DND-41 (cell line): ENCODE results near the gene CSNK2B.

ENCODE experiments used
- ATAC-seq: fragments of 200-7000 bp; cut with Tn5 transposase; 3 replicates; pipeline ENCODE4 v1.9.1; 2021; ENCODE audit warnings: low read depth; ENCODE audit not compliant: insufficient read depth
- DNase-seq: peaks from one replicate; pipeline ENCODE4 v3.0.0-alpha.2; 2020
- H2AFZ ChIP-seq: 2 replicates; pipeline ENCODE4 v1.6.0; 2012; ENCODE audit warnings: low read depth, low read length
- H3K27ac ChIP-seq: 2 replicates; pipeline ENCODE4 v1.5.1; 2012; ENCODE audit warnings: low read length, inconsistent platforms
- H3K27me3 ChIP-seq: fragments of 200-600 bp; sonication (generic); 2 replicates; pipeline ENCODE4 v1.6.0; 2012; ENCODE audit warnings: low read length, mild to moderate bottlenecking, inconsistent platforms; ENCODE audit not compliant: insufficient read depth, poor library complexity
- H3K36me3 ChIP-seq: 2 replicates; pipeline ENCODE4 v1.5.1; 2012; ENCODE audit warnings: low read length, inconsistent platforms; ENCODE audit not compliant: insufficient read depth
- H3K4me1 ChIP-seq: 2 replicates; pipeline ENCODE4 v1.5.1; 2012; ENCODE audit warnings: mild to moderate bottlenecking, low read length; ENCODE audit not compliant: insufficient read depth
- H3K4me2 ChIP-seq: 2 replicates; pipeline ENCODE4 v1.6.0; 2012; ENCODE audit warnings: mild to moderate bottlenecking, moderate library complexity, low read length, inconsistent platforms; ENCODE audit not compliant: insufficient read depth
- H3K4me3 ChIP-seq, 2 experiments: fragments of 200-600 bp in 1 of 2; shearing (Covaris generic) in 1 of 2; 2 replicates each; pipeline ENCODE4 v1.5.1; 2012 to 2016; ENCODE audit warnings: inconsistent platforms in 2 of 2, low read length in 2 of 2, mild to moderate bottlenecking in 2 of 2, low read depth in 1 of 2, moderate library complexity in 1 of 2
- H3K79me2 ChIP-seq: 2 replicates; pipeline ENCODE4 v1.6.0; 2012; ENCODE audit warnings: low read length, inconsistent platforms; ENCODE audit not compliant: insufficient read depth
- H3K9ac ChIP-seq: 2 replicates; pipeline ENCODE4 v1.6.0; 2012; ENCODE audit warnings: low read depth, mild to moderate bottlenecking, inconsistent platforms, low read length, moderate library complexity
- H3K9me3 ChIP-seq: 2 replicates; pipeline ENCODE4 v1.5.1; 2012; ENCODE audit warnings: low read length, moderate library complexity, mild to moderate bottlenecking, inconsistent platforms; ENCODE audit not compliant: insufficient read depth, severe bottlenecking
- H4K20me1 ChIP-seq: 2 replicates; pipeline ENCODE4 v1.6.0; 2012; ENCODE audit warnings: low read length; ENCODE audit not compliant: insufficient read depth
- EZH2 ChIP-seq: IDR thresholded peaks from 3 replicates; pipeline ENCODE4 v1.6.1; 2012; ENCODE audit warnings: borderline replicate concordance, low read depth, mild to moderate bottlenecking, moderate library complexity, low read length, inconsistent platforms; ENCODE audit not compliant: severe bottlenecking
- TF ChIP-seq, protein P1 (sequence below): IDR thresholded peaks from 2 replicates; pipeline ENCODE4 v1.5.1; 2012; ENCODE audit warnings: borderline replicate concordance, low read length, moderate library complexity, mild to moderate bottlenecking; ENCODE audit not compliant: poor library complexity, severe bottlenecking; ENCODE audit errors: extremely low read depth

Gene CSNK2B

DNA sequence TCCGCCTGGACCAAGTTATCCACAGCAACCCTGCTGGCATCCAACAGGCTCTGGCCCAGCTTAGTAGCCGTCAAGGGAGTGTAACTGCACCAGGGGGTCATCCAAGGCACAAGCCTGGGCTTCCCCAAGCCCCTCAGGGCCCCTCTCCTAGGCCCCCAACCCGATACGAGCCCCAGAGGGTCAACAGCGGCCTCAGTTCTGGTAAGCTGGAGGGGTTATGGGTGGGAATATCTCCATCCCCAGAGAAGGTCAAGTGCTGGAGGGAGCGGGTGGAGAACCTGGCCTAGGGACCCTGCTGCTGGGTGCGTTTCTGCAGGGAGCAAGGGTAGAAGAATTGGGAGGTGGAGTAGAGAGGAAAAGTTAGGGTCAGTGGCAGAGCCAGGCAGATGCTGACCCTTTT is 32.4 kb upstream of the CSNK2B start:
- H3K27me3 ChIP-seq: no peaks in the 10 kb centered on the region
- no peak overlapping the region for H3K27ac ChIP-seq
- no peak for ATAC-seq
- peaks cover 23% of the 10 kb centered on the region for H3K79me2 ChIP-seq
- DNase-seq: no peak
- TF ChIP-seq EZH2: no peak
- TF ChIP-seq, protein P1, sequence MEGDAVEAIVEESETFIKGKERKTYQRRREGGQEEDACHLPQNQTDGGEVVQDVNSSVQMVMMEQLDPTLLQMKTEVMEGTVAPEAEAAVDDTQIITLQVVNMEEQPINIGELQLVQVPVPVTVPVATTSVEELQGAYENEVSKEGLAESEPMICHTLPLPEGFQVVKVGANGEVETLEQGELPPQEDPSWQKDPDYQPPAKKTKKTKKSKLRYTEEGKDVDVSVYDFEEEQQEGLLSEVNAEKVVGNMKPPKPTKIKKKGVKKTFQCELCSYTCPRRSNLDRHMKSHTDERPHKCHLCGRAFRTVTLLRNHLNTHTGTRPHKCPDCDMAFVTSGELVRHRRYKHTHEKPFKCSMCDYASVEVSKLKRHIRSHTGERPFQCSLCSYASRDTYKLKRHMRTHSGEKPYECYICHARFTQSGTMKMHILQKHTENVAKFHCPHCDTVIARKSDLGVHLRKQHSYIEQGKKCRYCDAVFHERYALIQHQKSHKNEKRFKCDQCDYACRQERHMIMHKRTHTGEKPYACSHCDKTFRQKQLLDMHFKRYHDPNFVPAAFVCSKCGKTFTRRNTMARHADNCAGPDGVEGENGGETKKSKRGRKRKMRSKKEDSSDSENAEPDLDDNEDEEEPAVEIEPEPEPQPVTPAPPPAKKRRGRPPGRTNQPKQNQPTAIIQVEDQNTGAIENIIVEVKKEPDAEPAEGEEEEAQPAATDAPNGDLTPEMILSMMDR: no peak
- no peak overlapping the region for H2AFZ ChIP-seq
- no peaks in the 10 kb centered on the region for H3K4me1 ChIP-seq
- no peaks in the 10 kb centered on the region for H3K9me3 ChIP-seq
- no peak overlapping the region for H3K9ac ChIP-seq
- no peak overlapping the region for H3K4me2 ChIP-seq
- peaks cover 67% of the 10 kb centered on the region for H4K20me1 ChIP-seq
- H3K36me3 ChIP-seq: peaks cover 97% of the 10 kb centered on the region
- H3K4me3 ChIP-seq: no peak overlapping the region

- H3K9ac ChIP-seq: no peak overlapping the region
- TF ChIP-seq, protein P1: no peak
- no peak for TF ChIP-seq EZH2
- 0 out of 2 replicates have a peak overlapping the region, but pooled peaks have one; percentile 19 for H3K27ac ChIP-seq
- H3K27me3 ChIP-seq: no peaks in the 10 kb centered on the region
- peaks cover 18% of the 10 kb centered on the region for H3K79me2 ChIP-seq
- no peak overlapping the region for H3K4me3 ChIP-seq
- DNase-seq: no peak
- peaks cover 67% of the 10 kb centered on the region for H4K20me1 ChIP-seq
- H3K9me3 ChIP-seq: no peaks in the 10 kb centered on the region
- no peak overlapping the region for H3K4me2 ChIP-seq
- H3K4me1 ChIP-seq: no peaks in the 10 kb centered on the region
- H2AFZ ChIP-seq: no peak overlapping the region
- no peak for ATAC-seq
- H3K36me3 ChIP-seq: peaks cover 95% of the 10 kb centered on the region
Observed at GRCh38 chr6:31634131-31634530, 31.7 kb upstream of the CSNK2B start.

- Histone ChIP-seq H3K27ac (no peak overlapping the region), H2AFZ (no peak overlapping the region), H3K36me3 (peaks cover 95% of the 10 kb centered on the region), H3K4me1 (no peaks in the 10 kb centered on the region), H3K4me2 (no peak overlapping the region), H3K9me3 (no peaks in the 10 kb centered on the region), H3K4me3 (no peak overlapping the region), H4K20me1 (peaks cover 67% of the 10 kb centered on the region), H3K27me3 (no peaks in the 10 kb centered on the region), H3K79me2 (peaks cover 11% of the 10 kb centered on the region), H3K9ac (no peak overlapping the region)
- no peak for ATAC-seq
- no peak for DNase-seq
- no peak for TF ChIP-seq EZH2
Observed at GRCh38 chr6:31634969-31635575, 30.8 kb upstream of the CSNK2B start.

GRCh38 chr6:31636698-31637596 is 28.9 kb upstream of the CSNK2B start:
- no peak overlapping the region for H3K4me2 ChIP-seq
- H2AFZ ChIP-seq: no peak overlapping the region
- no peak overlapping the region for H3K27ac ChIP-seq
- H3K4me1 ChIP-seq: no peaks in the 10 kb centered on the region
- H3K79me2 ChIP-seq: no peaks in the 10 kb centered on the region; the same call in none of the 2 replicates
- TF ChIP-seq, protein P1: no peak
- TF ChIP-seq EZH2: no peak
- H4K20me1 ChIP-seq: peaks cover 56% of the 10 kb centered on the region
- H3K27me3 ChIP-seq: no peaks in the 10 kb centered on the region
- H3K9ac ChIP-seq: no peak overlapping the region
- DNase-seq: no peak
- no peaks in the 10 kb centered on the region for H3K9me3 ChIP-seq
- peak; percentile 2; the same call in 1 of the 3 replicates for ATAC-seq
- H3K4me3 ChIP-seq: no peak overlapping the region
- H3K36me3 ChIP-seq: peaks cover 95% of the 10 kb centered on the region
